Keratinocyte (primary cell): ENCODE measurements around the gene FEZF1. TPM values are rescaled to one million over a fixed set of nuclear protein-coding genes. Genes with fewer than 3 reads are reported as not detected.

Experiments
- DNase-seq: peaks from one replicate; pipeline ENCODE4 v3.0.0-alpha.2; 2011; ENCODE audit warnings: low read depth, missing footprints, low spot score
- FAIRE-seq: peaks from 2 replicates; lab custom pipeline; 2011; peaks lifted over from hg19 to GRCh38; lab: Jason Lieb, UNC
- H2AFZ ChIP-seq: 2 replicates; pipeline ENCODE4 v1.6.0; 2012; ENCODE audit warnings: low read length, control low read depth, inconsistent platforms; ENCODE audit not compliant: control insufficient read depth
- H3K27ac ChIP-seq: 2 replicates; pipeline ENCODE4 v1.5.1; 2011; ENCODE audit warnings: low read length; ENCODE audit not compliant: control insufficient read depth, insufficient read depth
- H3K27me3 ChIP-seq: 3 replicates; pipeline ENCODE4 v1.6.0; 2011; ENCODE audit warnings: low read length; ENCODE audit not compliant: control insufficient read depth, insufficient read depth; ENCODE audit errors: extremely low read depth
- H3K36me3 ChIP-seq, 2 experiments: 2 replicates in 1 of 2; 3 replicates in 1 of 2; pipeline ENCODE4 v1.5.1; 2011; ENCODE audit warnings: low read length in 2 of 2, mild to moderate bottlenecking in 1 of 2; ENCODE audit not compliant: control insufficient read depth in 2 of 2, insufficient read depth in 2 of 2; ENCODE audit errors: extremely low read depth in 1 of 2
- H3K4me1 ChIP-seq: 3 replicates; pipeline ENCODE4 v1.5.1; 2011; ENCODE audit warnings: low read length; ENCODE audit not compliant: control insufficient read depth, insufficient read depth; ENCODE audit errors: extremely low read depth
- H3K4me2 ChIP-seq: 3 replicates; pipeline ENCODE4 v1.6.0; 2011; ENCODE audit warnings: low read depth, low read length; ENCODE audit not compliant: control insufficient read depth, insufficient read depth; ENCODE audit errors: extremely low read depth
- H3K4me3 ChIP-seq, 3 experiments: fragments of 200-600 bp in 1 of 3; sonication (generic) in 1 of 3; 2 replicates in 2 of 3; 3 replicates in 1 of 3; pipeline ENCODE4 v1.5.1; 2011 to 2016; ENCODE audit warnings: low read length in 3 of 3, mild to moderate bottlenecking in 3 of 3, control low read depth in 2 of 3, inconsistent platforms in 1 of 3, low read depth in 1 of 3, mixed read lengths in 1 of 3, mixed run types in 1 of 3, moderate library complexity in 1 of 3; ENCODE audit not compliant: control insufficient read depth in 2 of 3, insufficient read depth in 2 of 3; ENCODE audit errors: extremely low read depth in 1 of 3
- H3K79me2 ChIP-seq: 2 replicates; pipeline ENCODE4 v1.6.0; 2012; ENCODE audit warnings: low read length; ENCODE audit not compliant: control insufficient read depth, insufficient read depth
- H3K9ac ChIP-seq: 3 replicates; pipeline ENCODE4 v1.6.0; 2011; ENCODE audit warnings: low read length; ENCODE audit not compliant: control insufficient read depth, insufficient read depth; ENCODE audit errors: extremely low read depth
- H3K9me1 ChIP-seq: 3 replicates; pipeline ENCODE4 v1.6.0; 2011; ENCODE audit warnings: low read length; ENCODE audit not compliant: control insufficient read depth, insufficient read depth; ENCODE audit errors: extremely low read depth
- H3K9me3 ChIP-seq: 2 replicates; pipeline ENCODE4 v1.5.1; 2012; ENCODE audit warnings: low read depth, low read length; ENCODE audit not compliant: control insufficient read depth
- H4K20me1 ChIP-seq: 3 replicates; pipeline ENCODE4 v1.6.0; 2011; ENCODE audit warnings: low read length; ENCODE audit not compliant: control insufficient read depth, insufficient read depth; ENCODE audit errors: extremely low read depth
- CTCF ChIP-seq, 3 experiments: IDR thresholded peaks in 1 of 3; conservative IDR thresholded peaks in 1 of 3; optimal IDR thresholded peaks in 1 of 3; 2 replicates in 2 of 3; 3 replicates in 1 of 3; pipeline versions ENCODE3 to v1.5.1; 2011; ENCODE audit warnings: low read length in 3 of 3, mild to moderate bottlenecking in 3 of 3, moderate library complexity in 2 of 3, control low read depth in 1 of 3, inconsistent platforms in 1 of 3; ENCODE audit not compliant: insufficient read depth in 2 of 3; ENCODE audit errors: extremely low read depth in 1 of 3
- EZH2 ChIP-seq: IDR thresholded peaks from one replicate; pipeline ENCODE4 v1.6.1; 2012; ENCODE audit warnings: inconsistent platforms, mild to moderate bottlenecking, low read length, moderate library complexity
- dilution Hi-C: fragments of 300-500 bp; cut with MboI; formaldehyde crosslinking; loops from one replicate; pipeline ENCODE4 v1.7.0; 2020; ENCODE audit warnings: low sequenced_read_pairs; ENCODE audit not compliant: extremely low pct_ligation_motif_present
- polyA plus RNA-seq, 5 experiments: library from polyadenylated mRNA; depleted of rRNA in 3 of 5; stranded (reverse) in 3 of 5; stranded (forward) in 1 of 5; unstranded in 1 of 5; fragments of >200 nt; gene quantifications; 1 replicate in 1 of 5; 2 replicates in 3 of 5; 3 replicates in 1 of 5; pipeline versions ENCODE4 v1.2.1 to v1.2.3, GENCODE V29; 2011 to 2012; ENCODE audit warnings: missing spikeins in 2 of 5, low read depth in 1 of 5, low replicate concordance in 1 of 5

Gene FEZF1
- polyA plus RNA-seq, 1 donor (not counting 4 experiments of a cell fraction or from before 2014, with no cell fraction given) = not detected

- dilution Hi-C loops = no loop called here
- H3K27ac ChIP-seq = no peak overlapping the region
- DNase-seq (no peak), FAIRE-seq (no peak)
- H2AFZ ChIP-seq = no peak overlapping the region
- no peaks in the 10 kb centered on the region for H3K79me2 ChIP-seq
- H3K4me1 ChIP-seq = no peaks in the 10 kb centered on the region
- H3K9me1 ChIP-seq = no peaks in the 10 kb centered on the region
- H3K36me3 ChIP-seq = no peaks in the 10 kb centered on the region
- H4K20me1 ChIP-seq = no peaks in the 10 kb centered on the region
- no peaks in the 10 kb centered on the region for H3K9me3 ChIP-seq
- H3K27me3 ChIP-seq = no peaks in the 10 kb centered on the region
- TF ChIP-seq EZH2 (no peak), CTCF (optimal IDR thresholded peaks at IDR 0.05 in 1 of 3, IDR thresholded peaks at IDR 0.05 in 1 of 3, conservative IDR thresholded peaks at IDR 0.05 in 1 of 3; ENCODE audit: extremely low read depth in 1 of 3, insufficient read depth in 2 of 3, low read length in 3 of 3) (no peak)
- no peak overlapping the region for H3K4me2 ChIP-seq
- no peak overlapping the region for H3K9ac ChIP-seq
- no peak overlapping the region for H3K4me3 ChIP-seq
Observed at GRCh38 chr7:122269241-122269640, 35.3 kb downstream of the FEZF1 start.

GRCh38 chr7:122268101-122268500, 36.4 kb downstream of the FEZF1 start:
- no peak for DNase-seq
- no peak overlapping the region for H3K4me3 ChIP-seq
- no peak overlapping the region for H3K27ac ChIP-seq
- H2AFZ ChIP-seq = no peak overlapping the region
- no peaks in the 10 kb centered on the region for H3K36me3 ChIP-seq
- FAIRE-seq = no peak
- no peaks in the 10 kb centered on the region for H4K20me1 ChIP-seq
- no peak overlapping the region for H3K4me2 ChIP-seq
- dilution Hi-C loops = no loop called here
- no peaks in the 10 kb centered on the region for H3K79me2 ChIP-seq
- H3K27me3 ChIP-seq = no peaks in the 10 kb centered on the region
- H3K9ac ChIP-seq = no peak overlapping the region
- H3K9me1 ChIP-seq = no peaks in the 10 kb centered on the region
- no peaks in the 10 kb centered on the region for H3K9me3 ChIP-seq
- TF ChIP-seq CTCF (optimal IDR thresholded peaks at IDR 0.05 in 1 of 3, IDR thresholded peaks at IDR 0.05 in 1 of 3, conservative IDR thresholded peaks at IDR 0.05 in 1 of 3; ENCODE audit: extremely low read depth in 1 of 3, insufficient read depth in 2 of 3, low read length in 3 of 3) = no peak
- no peak for TF ChIP-seq EZH2
- H3K4me1 ChIP-seq = no peaks in the 10 kb centered on the region
